Fibroblast of villous mesenchyme (primary cell): Measurements from ENCODE around the gene MRPS18A. TPM values are rescaled to one million over a fixed set of nuclear protein-coding genes. Genes with fewer than 3 reads are reported as not detected.
A peak's percentile ranks its signal among the peaks of the same experiment; 100 is the strongest.
"Not testable (repeated sequence)": the region's sequence is repeated elsewhere in the genome, so short reads cannot be mapped to it uniquely, and the experiment has no call there.

Experiments
- DNase-seq: peaks from one replicate; pipeline ENCODE4 v3.0.0-alpha.2; 2010; ENCODE audit warnings: low read depth
- H3K4me3 ChIP-seq: 2 replicates; pipeline ENCODE4 v1.5.1; 2011; ENCODE audit warnings: low read depth, mild to moderate bottlenecking, low read length
- total RNA-seq: library from RNA; depleted of rRNA; stranded (reverse); fragments of >200 nt; gene quantifications from 2 replicates; pipeline ENCODE4 v1.2.3, GENCODE V29; 2012
- TF ChIP-seq, protein P1 (sequence below): IDR thresholded peaks from 2 replicates; pipeline ENCODE4 v1.5.1; 2012; ENCODE audit warnings: low read depth, mild to moderate bottlenecking, low read length; ENCODE audit not compliant: insufficient read depth

Gene MRPS18A
- total RNA-seq, 1 donor, result 26.8 TPM

- no peak overlapping the region for H3K4me3 ChIP-seq
- DNase-seq, result no peak
- TF ChIP-seq, protein P1, sequence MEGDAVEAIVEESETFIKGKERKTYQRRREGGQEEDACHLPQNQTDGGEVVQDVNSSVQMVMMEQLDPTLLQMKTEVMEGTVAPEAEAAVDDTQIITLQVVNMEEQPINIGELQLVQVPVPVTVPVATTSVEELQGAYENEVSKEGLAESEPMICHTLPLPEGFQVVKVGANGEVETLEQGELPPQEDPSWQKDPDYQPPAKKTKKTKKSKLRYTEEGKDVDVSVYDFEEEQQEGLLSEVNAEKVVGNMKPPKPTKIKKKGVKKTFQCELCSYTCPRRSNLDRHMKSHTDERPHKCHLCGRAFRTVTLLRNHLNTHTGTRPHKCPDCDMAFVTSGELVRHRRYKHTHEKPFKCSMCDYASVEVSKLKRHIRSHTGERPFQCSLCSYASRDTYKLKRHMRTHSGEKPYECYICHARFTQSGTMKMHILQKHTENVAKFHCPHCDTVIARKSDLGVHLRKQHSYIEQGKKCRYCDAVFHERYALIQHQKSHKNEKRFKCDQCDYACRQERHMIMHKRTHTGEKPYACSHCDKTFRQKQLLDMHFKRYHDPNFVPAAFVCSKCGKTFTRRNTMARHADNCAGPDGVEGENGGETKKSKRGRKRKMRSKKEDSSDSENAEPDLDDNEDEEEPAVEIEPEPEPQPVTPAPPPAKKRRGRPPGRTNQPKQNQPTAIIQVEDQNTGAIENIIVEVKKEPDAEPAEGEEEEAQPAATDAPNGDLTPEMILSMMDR, result no peak
These were observed 47.4 kb downstream of the MRPS18A start for GRCh38 chr6:43639984-43640800.

GRCh38 chr6:43636308-43636659 lies 51.3 kb downstream of the MRPS18A start:
- TF ChIP-seq, protein P1, result no peak
- peak; percentile 13 for DNase-seq
- H3K4me3 ChIP-seq, result peak overlapping the region; percentile 85

- TF ChIP-seq, protein P1, result no peak
These were observed 51.9 kb downstream of the MRPS18A start, which contains the start of gene MAD2L1BP for GRCh38 chr6:43635387-43636307. Gene MAD2L1BP, plus strand, starts transcription at chr6:43635840. Its CDS starts 36 bp downstream, at chr6:43635876.

GRCh38 chr6:43634702-43635303 lies 52.8 kb downstream of the MRPS18A start:
- no peak for DNase-seq
- no peak overlapping the region for H3K4me3 ChIP-seq

More at GRCh38 chr6:43635387-43636307, 51.9 kb downstream of the MRPS18A start, which contains the start of gene MAD2L1BP:
- peak within 1 kb of the TSS; percentile 85 for H3K4me3 ChIP-seq
- peak; percentile 62 for DNase-seq

DNA sequence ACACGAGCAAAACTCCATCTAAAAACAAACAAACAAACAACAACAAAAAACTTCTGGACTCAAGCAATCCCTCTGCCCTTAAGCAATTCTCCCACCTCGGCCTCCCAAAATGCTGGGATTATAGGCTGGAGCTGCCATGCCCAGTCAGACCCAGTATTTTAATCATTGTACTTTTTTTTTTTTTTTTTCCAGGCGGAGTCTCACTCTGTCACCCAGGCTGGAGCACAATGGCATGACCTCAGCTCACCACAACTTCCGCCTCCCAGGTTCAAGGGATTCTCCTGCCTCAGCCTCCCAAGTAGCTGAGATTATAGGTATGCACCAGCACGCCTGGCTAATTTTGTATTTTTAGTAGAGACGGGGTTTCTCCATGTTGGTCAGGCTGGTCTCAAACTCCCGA lies 54.6 kb downstream of the MRPS18A start:
- not testable (repeated sequence) for H3K4me3 ChIP-seq, DNase-seq

More at GRCh38 chr6:43634702-43635303, 52.8 kb downstream of the MRPS18A start:
- TF ChIP-seq, protein P1, result no peak

- TF ChIP-seq, protein P1, result no peak
- H3K4me3 ChIP-seq, result no peak overlapping the region
- no peak for DNase-seq
These were observed 56.5 kb downstream of the MRPS18A start for GRCh38 chr6:43630980-43631619.
